T-helper 17 cell (primary cell): ENCODE measurements around the gene SLC35A4. TPM values are rescaled to one million over a fixed set of nuclear protein-coding genes. Genes with fewer than 3 reads are reported as not detected.
A peak's percentile ranks its signal among the peaks of the same experiment; 100 is the strongest.

Experiments used
- ATAC-seq: fragments of 150-1000 bp; cut with Tn5 transposase; 2 replicates; pipeline ENCODE4 v1.10.0; 2021; ENCODE audit warnings: mild to moderate bottlenecking, moderate library complexity
- DNase-seq, 3 donors: peaks; one replicate each; pipeline versions ENCODE4 v3.0.0 to v3.0.0-alpha.2; 2020 to 2021
- H3K9me3 ChIP-seq: one replicate; pipeline ENCODE4 v1.7.0; 2013; ENCODE audit warnings: low read length, mild to moderate bottlenecking; ENCODE audit not compliant: control insufficient read depth, poor library complexity, severe bottlenecking
- H3K27ac Mint-ChIP-seq: one replicate; pipeline ENCODE4 v1.8.0; 2022; ENCODE audit warnings: mild to moderate bottlenecking, moderate library complexity, mixed read lengths
- H3K27me3 Mint-ChIP-seq: one replicate; pipeline ENCODE4 v1.8.0; 2022; ENCODE audit warnings: mixed read lengths
- H3K36me3 Mint-ChIP-seq: one replicate; pipeline ENCODE4 v1.8.0; 2022; ENCODE audit warnings: low read depth, mixed read lengths
- H3K4me1 Mint-ChIP-seq: one replicate; pipeline ENCODE4 v1.8.0; 2022; ENCODE audit warnings: mild to moderate bottlenecking, mixed read lengths
- H3K4me3 Mint-ChIP-seq: one replicate; pipeline ENCODE4 v1.8.0; 2022; ENCODE audit warnings: mild to moderate bottlenecking, moderate library complexity, mixed read lengths
- total RNA-seq, 4 donors: library from RNA in 2 of 4; stranded (reverse) in 2 of 4; gene quantifications; one replicate each; pipeline ENCODE4 v1.2.3 and lab custom pipeline; 2022 to 2026

SLC35A4 gene, protein sequence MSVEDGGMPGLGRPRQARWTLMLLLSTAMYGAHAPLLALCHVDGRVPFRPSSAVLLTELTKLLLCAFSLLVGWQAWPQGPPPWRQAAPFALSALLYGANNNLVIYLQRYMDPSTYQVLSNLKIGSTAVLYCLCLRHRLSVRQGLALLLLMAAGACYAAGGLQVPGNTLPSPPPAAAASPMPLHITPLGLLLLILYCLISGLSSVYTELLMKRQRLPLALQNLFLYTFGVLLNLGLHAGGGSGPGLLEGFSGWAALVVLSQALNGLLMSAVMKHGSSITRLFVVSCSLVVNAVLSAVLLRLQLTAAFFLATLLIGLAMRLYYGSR
- total RNA-seq, result 10 to 100 TPM; 43.2 to 45.0 TPM
- total RNA-seq (lab: John Stamatoyannopoulos, UW), result 22.7 to 25.7 reads per million in 2 donors

DNA sequence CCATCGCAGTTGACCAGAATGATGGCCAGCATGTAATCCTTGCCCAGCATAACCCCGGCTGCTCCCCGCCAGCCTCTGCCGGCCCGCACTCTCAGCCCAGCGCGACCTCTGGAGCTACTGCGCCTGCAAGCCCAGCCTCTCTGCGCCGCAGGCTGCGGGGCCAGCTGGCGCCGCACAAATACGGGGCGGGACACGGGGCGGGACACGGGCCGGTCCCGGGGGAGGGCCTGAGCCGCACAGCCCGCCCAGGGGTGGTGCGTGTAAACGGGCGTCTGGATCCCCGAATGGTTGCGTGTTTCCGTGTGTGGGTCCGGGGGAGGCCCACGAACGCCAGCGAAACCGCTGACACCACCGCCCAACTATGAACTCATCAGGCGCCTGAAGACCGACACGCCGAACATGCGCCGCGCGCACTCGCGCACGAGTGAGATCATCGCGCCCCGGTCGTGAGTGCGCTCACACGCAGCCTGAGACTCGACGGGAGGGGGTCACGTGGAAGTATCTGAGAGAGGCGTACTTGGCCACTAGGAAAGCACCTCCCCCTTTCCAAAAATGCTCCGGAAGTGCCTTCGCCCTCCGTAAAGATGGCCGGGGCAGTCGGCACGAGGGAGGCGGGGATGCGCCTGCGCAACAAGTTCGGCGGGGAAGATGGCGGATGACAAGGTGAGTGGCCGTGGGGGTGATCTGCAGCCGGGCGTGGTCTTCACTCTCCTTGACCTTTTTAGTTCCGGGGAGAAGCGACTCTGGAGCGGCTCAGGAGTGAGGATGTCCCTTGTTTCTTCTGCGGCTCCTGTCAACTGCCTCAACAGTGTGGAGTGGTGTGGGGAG lies at the start of gene SLC35A4, which contains the start of gene APBB3:
SLC35A4 (plus strand) TSS at position 633 of the 828 bp plus-strand sequence. CDS start 2,342 bp downstream, outside the sequence.
APBB3 (minus strand) TSS at position 403 of the 828 bp plus-strand sequence; CDS start at position 50, 353 bp downstream.
- H3K4me1 Mint-ChIP-seq, result peaks cover 52% of the 10 kb centered on the region
- H3K9me3 ChIP-seq, result no peaks in the 10 kb centered on the region
- DNase-seq, result peak; percentile 90 to 97 (median 94)
- peaks cover 13% of the 10 kb centered on the region for H3K36me3 Mint-ChIP-seq
- H3K27me3 Mint-ChIP-seq, result no peaks in the 10 kb centered on the region
- peak; percentile 89 for ATAC-seq
- H3K4me3 Mint-ChIP-seq, result peak within 1 kb of the TSS; percentile 95
- H3K27ac Mint-ChIP-seq, result peak within 1 kb of the TSS; percentile 99

DNA sequence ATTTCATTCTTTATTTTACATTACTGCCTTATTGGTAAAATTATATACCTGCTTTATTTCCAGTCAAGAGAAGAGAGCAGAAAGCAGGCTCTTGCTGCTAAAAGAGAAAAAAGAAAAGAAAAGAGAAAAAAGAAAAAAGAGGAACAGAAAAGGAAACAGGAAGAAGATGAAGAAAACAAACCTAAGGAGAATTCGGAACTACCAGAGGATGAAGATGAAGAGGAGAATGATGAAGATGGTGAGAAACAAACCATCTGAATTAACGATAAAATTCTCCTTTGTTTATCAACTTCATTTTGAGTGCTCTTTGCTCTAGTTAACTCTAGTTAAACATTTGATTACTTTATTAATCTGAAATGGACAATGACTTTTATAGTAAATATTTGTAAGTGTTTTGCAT lies 40.6 kb upstream of the SLC35A4 start:
- Mint-ChIP-seq H3K4me3 (no peak overlapping the region), H3K27ac (peak overlapping the region; percentile 41)

DNA sequence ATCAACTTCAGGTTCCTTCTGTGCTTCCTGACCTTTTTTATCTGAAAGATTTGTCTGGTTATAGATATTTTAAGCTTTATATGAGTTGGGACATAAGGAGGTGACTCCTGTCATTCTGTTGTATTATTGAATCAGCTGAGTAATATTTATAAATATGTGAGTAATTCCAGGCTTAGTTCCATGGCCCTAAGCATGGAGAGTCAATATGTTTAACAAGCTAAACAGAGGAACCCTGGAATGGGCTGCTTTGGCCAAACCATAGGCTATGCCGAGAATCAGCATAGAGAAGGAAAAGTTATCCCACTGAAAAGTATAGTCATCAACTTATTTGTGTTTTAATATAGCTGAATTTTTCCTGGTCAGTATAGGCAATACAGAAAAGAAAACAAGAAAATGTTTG lies 24.4 kb upstream of the SLC35A4 start:
- Mint-ChIP-seq H3K4me3 (no peak overlapping the region), H3K36me3 (peaks cover 8% of the 10 kb centered on the region)

More for the DNA sequence above, 40.6 kb upstream of the SLC35A4 start:
- DNase-seq, result no peak
- no peak for ATAC-seq
- Mint-ChIP-seq H3K27me3 (no peaks in the 10 kb centered on the region), H3K36me3 (peaks cover 13% of the 10 kb centered on the region), H3K4me1 (peaks cover 6% of the 10 kb centered on the region)
- no peaks in the 10 kb centered on the region for H3K9me3 ChIP-seq

DNA sequence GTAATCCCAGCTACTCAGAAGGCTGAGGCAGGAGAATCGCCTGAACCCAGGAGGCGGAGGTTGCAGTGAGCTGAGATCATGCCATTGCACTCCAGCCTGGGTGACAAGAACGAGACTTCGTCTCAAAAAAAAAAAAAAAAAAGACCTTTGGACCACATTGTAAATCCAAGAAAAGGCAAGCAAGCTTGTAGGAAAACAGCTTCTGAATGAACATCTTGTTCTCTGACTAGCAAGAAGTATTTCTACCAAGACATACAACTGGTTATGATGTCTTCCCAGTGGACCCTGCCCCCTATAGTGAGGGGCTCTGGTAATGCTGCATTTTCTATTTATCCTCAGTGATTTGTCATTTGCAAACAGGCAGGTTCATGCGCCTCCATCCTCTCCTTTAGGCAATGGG lies 21.7 kb upstream of the SLC35A4 start:
- no peak overlapping the region for H3K27ac Mint-ChIP-seq

More for the DNA sequence above, 24.4 kb upstream of the SLC35A4 start:
- Mint-ChIP-seq H3K27ac (no peak overlapping the region), H3K27me3 (no peaks in the 10 kb centered on the region), H3K4me1 (peaks cover 4% of the 10 kb centered on the region)
- ATAC-seq (no peak), DNase-seq (no peak)
- H3K9me3 ChIP-seq, result no peaks in the 10 kb centered on the region

DNA sequence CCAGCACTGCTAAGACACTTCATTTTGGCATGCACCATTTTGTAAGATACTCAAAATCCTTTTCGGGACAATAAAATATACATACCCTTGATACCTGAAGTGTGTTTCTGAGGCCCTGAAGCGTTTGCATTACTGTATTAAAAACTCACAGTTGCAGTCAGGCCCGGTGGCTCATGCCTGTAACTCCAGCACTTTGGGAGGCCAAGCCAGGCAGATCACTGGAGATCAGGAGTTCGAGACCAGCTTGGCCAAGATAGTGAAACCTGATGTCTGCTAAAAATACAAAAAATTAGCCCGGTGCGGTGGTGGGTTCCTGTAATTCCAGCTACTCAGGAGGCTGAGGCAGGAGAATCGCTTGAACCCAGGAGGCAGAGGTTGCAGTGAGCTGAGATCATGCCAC lies 19.6 kb upstream of the SLC35A4 start:
- no peaks in the 10 kb centered on the region for H3K27me3 Mint-ChIP-seq
- H3K4me1 Mint-ChIP-seq, result peaks cover 24% of the 10 kb centered on the region
- H3K36me3 Mint-ChIP-seq, result peaks cover 10% of the 10 kb centered on the region
- no peak overlapping the region for H3K4me3 Mint-ChIP-seq
- H3K9me3 ChIP-seq, result no peaks in the 10 kb centered on the region
- ATAC-seq (no peak), DNase-seq (no peak)
- H3K27ac Mint-ChIP-seq, result peak overlapping the region; percentile 10

More for the DNA sequence above, 21.7 kb upstream of the SLC35A4 start:
- Mint-ChIP-seq H3K36me3 (peaks cover 8% of the 10 kb centered on the region), H3K27me3 (no peaks in the 10 kb centered on the region), H3K4me1 (peaks cover 13% of the 10 kb centered on the region), H3K4me3 (no peak overlapping the region)
- H3K9me3 ChIP-seq, result no peaks in the 10 kb centered on the region
- DNase-seq (no peak), ATAC-seq (no peak)

DNA sequence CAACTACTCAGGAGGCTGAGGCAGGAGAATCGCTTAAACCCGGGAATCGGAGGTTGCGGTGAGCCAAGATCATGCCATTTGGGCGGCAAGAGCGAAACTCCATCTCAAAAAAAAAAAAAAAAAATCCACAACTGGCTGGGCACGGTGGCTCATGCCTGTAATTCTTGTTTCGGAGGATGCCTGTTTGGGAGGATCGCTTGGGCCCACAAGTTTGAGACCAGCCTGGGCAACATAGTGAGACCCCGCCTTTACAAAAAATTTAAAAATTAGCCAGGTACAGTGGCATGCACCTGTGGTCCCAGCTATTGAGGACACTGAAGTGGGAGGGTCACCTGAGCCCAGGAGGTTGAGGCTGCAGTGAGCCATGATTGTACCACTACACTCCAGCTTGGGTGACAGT lies 19.0 kb upstream of the SLC35A4 start:
- H3K27me3 Mint-ChIP-seq, result no peaks in the 10 kb centered on the region
- no peak overlapping the region for H3K4me3 Mint-ChIP-seq
- peaks cover 30% of the 10 kb centered on the region for H3K4me1 Mint-ChIP-seq
- H3K27ac Mint-ChIP-seq, result peak overlapping the region; percentile 95
- peaks cover 10% of the 10 kb centered on the region for H3K36me3 Mint-ChIP-seq
- ATAC-seq, result no peak
- DNase-seq, result no peak
- no peaks in the 10 kb centered on the region for H3K9me3 ChIP-seq

DNA sequence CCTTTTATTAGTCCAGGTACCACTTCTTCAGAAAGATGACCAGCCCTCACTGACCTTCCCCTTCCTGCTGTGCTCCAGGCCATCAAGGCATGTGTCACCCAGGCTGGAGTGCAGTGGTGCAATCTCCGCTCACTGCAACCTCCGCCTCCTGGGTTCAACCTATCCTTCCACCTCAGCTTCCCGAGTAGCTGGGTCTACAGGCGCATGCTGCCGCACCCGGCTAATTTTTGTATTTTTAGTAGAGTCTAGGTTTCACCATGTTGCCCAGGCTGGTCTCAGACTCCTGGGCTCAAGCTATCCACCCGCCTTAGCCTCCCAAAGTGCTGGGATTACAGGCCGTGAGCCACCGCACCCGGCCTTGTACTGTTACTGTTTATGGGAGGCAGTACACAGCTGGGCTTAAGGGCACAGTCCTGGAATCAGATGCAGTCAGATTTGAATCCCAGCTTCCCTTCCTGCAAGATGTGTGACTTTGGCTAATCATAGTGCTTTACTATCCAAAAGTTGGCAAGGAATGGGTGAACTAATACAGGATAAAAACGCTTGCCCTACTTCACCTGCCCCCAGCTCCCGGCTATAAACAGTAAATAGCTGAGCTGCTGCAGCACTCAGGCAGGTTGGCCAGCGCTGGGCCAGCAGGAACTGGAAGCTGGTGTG lies 17.6 kb upstream of the SLC35A4 start:
- H3K27me3 Mint-ChIP-seq, result no peaks in the 10 kb centered on the region
- peaks cover 36% of the 10 kb centered on the region for H3K4me1 Mint-ChIP-seq
- H3K9me3 ChIP-seq, result no peaks in the 10 kb centered on the region
- peak; percentile 1 for ATAC-seq
- peak overlapping the region; percentile 89 for H3K4me3 Mint-ChIP-seq
- H3K36me3 Mint-ChIP-seq, result peaks cover 9% of the 10 kb centered on the region
- DNase-seq, result no peak
- peak overlapping the region; percentile 95 for H3K27ac Mint-ChIP-seq

DNA sequence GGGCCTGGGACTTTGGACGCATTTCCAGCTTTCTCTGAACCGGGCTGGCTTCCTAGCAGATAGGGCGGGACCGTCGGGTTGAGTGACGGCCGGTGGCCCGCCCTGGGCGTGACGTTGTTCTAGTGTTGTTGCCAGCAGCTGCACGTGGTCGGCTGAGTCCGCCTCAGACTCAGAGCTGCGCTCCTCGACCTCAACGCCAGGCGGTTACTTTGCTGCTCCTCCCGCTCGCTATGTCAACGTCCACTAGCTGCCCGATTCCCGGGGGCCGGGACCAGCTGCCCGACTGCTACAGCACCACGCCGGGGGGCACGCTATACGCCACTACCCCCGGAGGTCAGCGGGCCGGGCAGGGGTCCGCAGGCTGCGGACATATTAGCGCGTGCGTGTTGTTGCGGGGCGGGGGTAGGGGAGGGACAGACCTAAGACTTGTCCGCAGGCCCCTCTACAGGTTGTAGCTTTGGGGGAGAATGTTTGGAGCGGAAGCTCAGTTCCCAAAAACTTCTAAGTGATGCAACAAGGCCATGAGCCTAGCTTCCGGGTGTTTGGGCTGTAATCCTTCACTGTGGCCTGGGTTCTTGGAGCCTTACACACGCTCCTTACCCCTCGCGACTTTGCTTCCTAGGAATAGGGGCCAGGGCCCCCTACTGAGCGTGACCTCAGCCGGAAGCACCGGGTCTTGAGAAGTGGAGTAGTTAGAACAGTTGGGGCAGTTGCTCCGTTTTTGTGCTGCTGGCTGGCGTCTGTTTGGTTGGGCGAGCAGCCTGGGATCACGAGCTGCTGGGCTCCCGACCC lies 16.9 kb upstream of the SLC35A4 start, which contains the start of gene EIF4EBP3:
EIF4EBP3 (plus strand) TSS at position 155 of the 792 bp plus-strand sequence; CDS start at position 231, 76 bp downstream.
- peaks cover 36% of the 10 kb centered on the region for H3K4me1 Mint-ChIP-seq

DNA sequence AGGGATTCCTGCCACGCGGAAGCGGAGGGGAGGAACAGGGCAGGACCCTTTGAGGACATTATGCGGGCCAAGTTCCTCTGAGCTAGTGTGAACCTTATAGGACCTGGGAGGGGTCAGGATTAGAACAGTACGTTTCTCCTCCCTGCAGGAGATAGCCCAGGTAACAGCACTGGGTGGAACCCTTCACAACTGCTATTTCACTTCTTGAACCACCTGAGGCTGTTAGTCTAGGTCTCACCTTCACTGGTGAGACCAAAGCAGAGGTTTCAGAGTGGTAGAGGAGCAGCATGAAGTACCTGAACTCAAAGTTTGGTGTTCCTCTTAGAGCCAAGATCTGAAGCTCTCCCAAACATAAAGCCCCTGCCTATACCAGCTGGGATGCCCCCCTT lies 16.3 kb upstream of the SLC35A4 start:
- Mint-ChIP-seq H3K4me1 (peaks cover 41% of the 10 kb centered on the region), H3K27me3 (no peaks in the 10 kb centered on the region), H3K27ac (peak overlapping the region; percentile 95), H3K36me3 (peaks cover 10% of the 10 kb centered on the region), H3K4me3 (peak overlapping the region; percentile 89)
- no peaks in the 10 kb centered on the region for H3K9me3 ChIP-seq
- no peak for DNase-seq
- peak; percentile 2 for ATAC-seq

More for the DNA sequence above, 16.9 kb upstream of the SLC35A4 start, which contains the start of gene EIF4EBP3:
- H3K36me3 Mint-ChIP-seq, result peaks cover 9% of the 10 kb centered on the region
- H3K4me3 Mint-ChIP-seq, result peak within 1 kb of the TSS; percentile 89
- peak within 1 kb of the TSS; percentile 95 for H3K27ac Mint-ChIP-seq
- DNase-seq (peak; percentile 77 to 82 (median 79)), ATAC-seq (peak; percentile 99)
- no peaks in the 10 kb centered on the region for H3K9me3 ChIP-seq
- H3K27me3 Mint-ChIP-seq, result no peaks in the 10 kb centered on the region

DNA sequence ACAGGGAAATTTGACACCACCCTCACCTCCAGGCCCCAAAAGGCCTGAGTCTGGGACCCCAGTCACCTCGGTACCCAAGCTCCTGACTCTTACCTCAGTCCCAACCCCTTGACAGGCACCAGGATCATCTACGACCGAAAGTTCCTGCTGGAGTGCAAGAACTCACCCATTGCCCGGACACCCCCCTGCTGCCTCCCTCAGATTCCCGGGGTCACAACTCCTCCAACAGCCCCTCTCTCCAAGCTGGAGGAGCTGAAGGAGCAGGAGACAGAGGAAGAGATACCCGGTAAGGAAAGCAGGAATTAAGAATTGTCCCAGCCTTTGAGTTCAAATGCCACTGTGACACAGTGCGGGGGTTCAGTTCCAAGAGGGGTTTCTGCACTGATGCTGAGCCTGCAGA lies 15.8 kb upstream of the SLC35A4 start:
- H3K36me3 Mint-ChIP-seq, result peaks cover 12% of the 10 kb centered on the region
- ATAC-seq, result no peak

DNA sequence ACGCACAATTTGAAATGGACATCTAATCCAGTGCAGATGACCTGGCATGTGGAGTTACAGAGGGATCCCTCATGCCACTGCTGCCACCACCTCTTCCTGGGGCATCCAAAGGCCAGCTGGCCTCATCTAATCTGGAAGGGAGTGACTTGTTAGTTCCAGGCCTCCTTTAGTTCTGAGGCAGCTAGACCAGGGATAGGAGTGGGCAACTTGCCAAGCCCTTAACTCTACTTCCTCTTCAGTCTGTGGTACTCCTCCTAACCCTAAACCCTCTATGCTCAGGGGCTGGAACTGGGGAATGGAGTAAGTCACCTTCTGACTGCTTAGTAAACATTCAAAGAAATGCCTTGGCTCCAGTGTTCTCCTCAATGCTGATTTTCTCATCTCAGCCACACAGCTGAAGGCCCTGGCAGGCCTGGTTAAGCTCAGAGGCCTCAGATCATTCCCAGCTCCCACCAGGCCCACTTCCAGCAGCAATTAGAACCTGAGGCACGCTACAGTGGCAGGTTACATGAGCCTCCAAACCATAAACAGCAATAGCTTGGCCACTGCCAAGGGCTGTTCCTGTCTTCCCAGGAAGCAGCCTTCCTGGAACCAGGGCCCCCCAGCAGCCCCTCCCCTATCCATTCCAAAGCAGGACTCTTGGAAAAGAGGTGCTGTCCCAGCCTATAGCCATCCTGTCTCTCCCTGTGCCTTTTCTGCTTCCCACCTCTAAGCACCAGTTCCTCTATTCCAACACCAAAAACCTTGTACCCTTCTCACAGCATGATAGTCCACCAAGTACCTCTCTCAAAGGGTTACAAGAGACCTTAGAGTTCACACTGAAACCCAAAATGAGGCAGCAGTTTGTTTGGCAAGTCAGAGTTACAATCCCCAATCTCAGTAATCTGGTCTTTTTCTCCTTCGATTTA lies 15.1 kb upstream of the SLC35A4 start:
- H3K9me3 ChIP-seq, result no peaks in the 10 kb centered on the region
- DNase-seq (no peak), ATAC-seq (no peak)
- Mint-ChIP-seq H3K36me3 (peaks cover 10% of the 10 kb centered on the region), H3K27ac (peak overlapping the region; percentile 95), H3K4me3 (peak overlapping the region; percentile 89), H3K4me1 (peaks cover 52% of the 10 kb centered on the region), H3K27me3 (no peaks in the 10 kb centered on the region)

More for the DNA sequence above, 15.8 kb upstream of the SLC35A4 start:
- no peaks in the 10 kb centered on the region for H3K9me3 ChIP-seq
- Mint-ChIP-seq H3K27me3 (no peaks in the 10 kb centered on the region), H3K4me1 (peaks cover 46% of the 10 kb centered on the region), H3K4me3 (peak overlapping the region; percentile 89), H3K27ac (peak overlapping the region; percentile 95)
- DNase-seq, result no peak
